ENCODE measurements around the gene KCNJ18. TPM values are rescaled to one million over a fixed set of nuclear protein-coding genes. Genes with fewer than 3 reads are reported as not detected.
"Not testable (repeated sequence)": the region's sequence is repeated elsewhere in the genome, so short reads cannot be mapped to it uniquely, and the experiment has no call there.

Gene KCNJ18
- total and polyA plus RNA-seq, 7 experiments from 2014 or later = not detected

DNA sequence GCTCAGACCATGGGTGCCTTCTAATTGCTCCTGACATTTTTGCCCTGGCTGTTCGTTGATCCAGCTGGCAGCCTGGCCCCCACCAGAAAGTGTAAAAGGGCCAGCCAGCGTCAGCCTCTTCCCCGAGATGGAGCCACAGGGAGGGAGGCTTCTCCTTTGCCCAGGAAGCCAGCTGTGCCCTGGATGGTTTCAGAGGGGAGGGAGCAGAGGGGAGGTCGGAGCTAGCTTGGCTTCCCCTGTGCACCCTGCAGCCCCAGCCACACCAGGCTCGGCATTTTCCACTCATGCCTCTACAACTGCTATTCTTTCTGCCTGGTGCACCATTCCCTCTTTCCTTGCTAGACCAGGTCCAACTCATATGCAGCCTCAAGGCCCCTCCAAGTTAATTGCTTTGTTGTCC is 56.4 kb downstream of the KCNJ18 start:
- H3K4me1 ChIP-seq (ENCODE audit: control insufficient read depth in 2 of 2, insufficient read depth in 2 of 2, low read length in 2 of 2); H3K9me3 ChIP-seq (ENCODE audit: control insufficient read depth in 2 of 3, low read length in 3 of 3); H3K36me3 Mint-ChIP-seq; CTCF ChIA-PET; H3K27ac ChIP-seq (ENCODE audit: low read depth, low read length); H3K27me3 Mint-ChIP-seq; H3K4me1 Mint-ChIP-seq; H3K36me3 ChIP-seq (ENCODE audit: control insufficient read depth in 2 of 3, insufficient read depth in 3 of 3, low read length in 3 of 3); H3K27me3 ChIP-seq (ENCODE audit: control insufficient read depth in 2 of 2, insufficient read depth in 2 of 2, low read length in 2 of 2); POLR2A ChIA-PET; ATAC-seq; H3K4me3 ChIP-seq (ENCODE audit: low read length); DNase-seq; intact Hi-C loops (cut with micrococcal nuclease); H3K4me3 Mint-ChIP-seq: not testable (repeated sequence)
- Mint-ChIP-seq H3K9me3 (peaks cover 2 to 12% (median 6%) of the 10 kb centered on the region in 11 donors), H3K27ac (peak overlapping the region in 1 of 9 donors; percentile 12)

DNA sequence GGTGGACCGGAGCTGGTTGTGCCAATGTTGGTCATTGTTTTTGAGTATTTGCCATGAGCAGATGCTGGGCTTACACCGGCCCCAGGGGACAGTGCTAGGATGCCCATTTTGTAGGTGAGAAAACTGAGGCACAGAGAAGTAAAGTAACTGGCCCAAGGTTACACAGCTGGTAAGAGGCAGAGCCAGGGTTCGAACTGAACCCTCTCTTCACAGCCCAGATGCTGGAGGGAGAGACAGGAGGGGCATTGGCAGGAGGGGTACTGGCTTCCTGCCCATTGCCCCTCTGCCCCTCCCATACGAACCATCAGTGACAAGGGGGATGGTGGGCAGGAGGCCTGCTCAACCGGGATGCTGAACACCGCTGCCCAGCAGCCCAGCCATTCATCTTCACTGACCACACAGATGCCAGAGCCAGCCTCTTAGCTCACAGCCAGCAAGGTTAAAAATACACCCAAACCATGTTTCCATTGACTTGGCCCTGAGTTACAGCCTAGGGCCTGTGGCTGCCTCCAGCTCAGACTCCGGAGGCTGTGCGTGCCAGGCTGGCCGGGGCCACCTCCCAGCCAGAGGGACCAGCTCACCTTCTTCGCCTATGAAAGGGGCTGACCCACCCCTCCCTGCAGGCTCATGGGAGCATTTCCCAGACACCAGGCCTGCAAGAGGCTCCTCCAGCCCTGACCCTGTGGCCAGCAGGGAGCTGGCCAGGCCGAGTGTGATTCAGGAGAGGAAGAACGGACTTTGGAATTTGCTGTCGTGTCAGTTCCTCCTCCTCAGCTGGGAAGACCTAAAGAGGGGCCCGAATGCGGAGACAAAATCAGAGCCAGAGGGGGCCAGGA is 57.6 kb downstream of the KCNJ18 start:
- CTCF ChIA-PET; H3K4me1 ChIP-seq (ENCODE audit: control insufficient read depth in 2 of 2, insufficient read depth in 2 of 2, low read length in 2 of 2); H3K36me3 Mint-ChIP-seq; H3K27me3 ChIP-seq (ENCODE audit: control insufficient read depth in 2 of 2, insufficient read depth in 2 of 2, low read length in 2 of 2); DNase-seq; H3K4me3 Mint-ChIP-seq; H3K27ac Mint-ChIP-seq; H3K4me3 ChIP-seq (ENCODE audit: low read length); H3K27ac ChIP-seq (ENCODE audit: low read depth, low read length); H3K27me3 Mint-ChIP-seq; POLR2A ChIA-PET; intact Hi-C loops (cut with micrococcal nuclease); H3K4me1 Mint-ChIP-seq; ATAC-seq; H3K36me3 ChIP-seq (ENCODE audit: control insufficient read depth in 2 of 3, insufficient read depth in 3 of 3, low read length in 3 of 3); H3K9me3 ChIP-seq (ENCODE audit: control insufficient read depth in 2 of 3, low read length in 3 of 3): not testable (repeated sequence)
- peaks cover 2 to 12% (median 6%) of the 10 kb centered on the region in 11 donors for H3K9me3 Mint-ChIP-seq

DNA sequence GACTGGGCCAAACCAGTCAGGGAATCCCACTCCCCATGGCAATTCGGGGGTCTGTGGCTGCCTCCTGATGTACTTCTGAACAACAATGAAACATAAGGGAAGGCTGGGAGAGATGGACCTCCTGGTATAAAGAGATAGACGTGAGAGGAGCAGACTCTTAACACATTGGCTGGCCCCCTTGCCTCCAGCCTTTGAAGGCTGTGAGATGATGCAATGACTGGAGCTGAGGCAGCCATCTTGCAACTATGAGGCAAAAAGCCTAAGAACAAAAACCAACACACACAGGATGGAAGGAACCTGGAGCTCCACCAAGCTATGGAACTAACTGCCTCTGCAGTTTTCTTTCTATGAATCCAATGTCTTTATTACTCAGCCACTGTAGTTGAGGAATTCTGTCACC is 58.8 kb downstream of the KCNJ18 start:
- DNase-seq; POLR2A ChIA-PET; H3K27me3 Mint-ChIP-seq; intact Hi-C loops (cut with micrococcal nuclease); CTCF ChIA-PET; H3K4me1 ChIP-seq (ENCODE audit: control insufficient read depth in 2 of 2, insufficient read depth in 2 of 2, low read length in 2 of 2); H3K9me3 ChIP-seq (ENCODE audit: control insufficient read depth in 2 of 3, low read length in 3 of 3); H3K4me3 Mint-ChIP-seq; H3K36me3 Mint-ChIP-seq; H3K4me1 Mint-ChIP-seq; H3K27ac ChIP-seq (ENCODE audit: low read depth, low read length); H3K27ac Mint-ChIP-seq; H3K27me3 ChIP-seq (ENCODE audit: control insufficient read depth in 2 of 2, insufficient read depth in 2 of 2, low read length in 2 of 2); H3K36me3 ChIP-seq (ENCODE audit: control insufficient read depth in 2 of 3, insufficient read depth in 3 of 3, low read length in 3 of 3); H3K4me3 ChIP-seq (ENCODE audit: low read length); ATAC-seq: not testable (repeated sequence)
- H3K9me3 Mint-ChIP-seq = peaks cover 2 to 12% (median 7%) of the 10 kb centered on the region in 11 donors

Data from naive thymus-derived CD4-positive, alpha-beta T cell (primary cell).